Nephron progenitor cell (in vitro differentiated cells): ENCODE results near the gene NPY5R.

Experiments used
- DNase-seq: peaks from one replicate; pipeline ENCODE4 v3.0.0; 2021
- H3K27ac Mint-ChIP-seq: 2 replicates; pipeline ENCODE4 v1.8.0; 2021; ENCODE audit warnings: mild to moderate bottlenecking, moderate library complexity, mixed read lengths
- H3K27me3 Mint-ChIP-seq: 2 replicates; pipeline ENCODE4 v1.8.0; 2021; ENCODE audit warnings: mild to moderate bottlenecking, low read depth, mixed read lengths; ENCODE audit not compliant: poor library complexity
- H3K36me3 Mint-ChIP-seq: 2 replicates; pipeline ENCODE4 v1.8.0; 2021; ENCODE audit warnings: low read depth, mixed read lengths
- H3K4me1 Mint-ChIP-seq: 2 replicates; pipeline ENCODE4 v1.8.0; 2021; ENCODE audit warnings: mixed read lengths
- H3K4me3 Mint-ChIP-seq: 2 replicates; pipeline ENCODE4 v1.8.0; 2021; ENCODE audit warnings: mild to moderate bottlenecking, moderate library complexity, mixed read lengths
- H3K9me3 Mint-ChIP-seq: 2 replicates; pipeline ENCODE4 v1.8.0; 2021; ENCODE audit warnings: mild to moderate bottlenecking, moderate library complexity, mixed read lengths
- TF ChIP-seq, protein P1 (sequence below): fragments of 200-600 bp; sonication (generic); IDR thresholded peaks from 2 replicates; pipeline ENCODE4 v1.5.0; 2021; ENCODE audit warnings: antibody characterized with exemption

Gene NPY5R

DNA sequence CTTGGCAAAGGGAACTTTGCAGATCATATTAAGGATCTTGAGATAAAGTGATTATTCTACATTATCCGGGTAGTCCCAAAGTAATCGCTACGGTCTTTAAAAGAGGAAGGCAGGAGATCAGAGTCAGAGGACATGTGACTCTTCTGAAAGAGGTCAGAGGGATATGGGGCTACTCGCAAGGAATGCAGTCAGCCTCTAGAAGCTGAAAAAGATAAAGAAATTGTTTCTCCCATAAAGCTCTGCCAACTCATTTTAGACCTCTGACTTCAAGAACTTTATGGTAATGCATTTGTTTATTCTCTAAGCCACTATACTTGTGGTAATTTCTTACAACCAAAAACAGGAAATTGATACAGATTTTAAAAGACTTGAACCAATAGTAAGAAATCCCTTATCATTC lies 48.6 kb downstream of the NPY5R start:
- Mint-ChIP-seq H3K27me3 (peaks cover 5% of the 10 kb centered on the region), H3K4me3 (no peak overlapping the region), H3K4me1 (no peaks in the 10 kb centered on the region), H3K36me3 (no peaks in the 10 kb centered on the region), H3K9me3 (no peaks in the 10 kb centered on the region), H3K27ac (no peak overlapping the region)
- no peak for DNase-seq
- TF ChIP-seq, protein P1, sequence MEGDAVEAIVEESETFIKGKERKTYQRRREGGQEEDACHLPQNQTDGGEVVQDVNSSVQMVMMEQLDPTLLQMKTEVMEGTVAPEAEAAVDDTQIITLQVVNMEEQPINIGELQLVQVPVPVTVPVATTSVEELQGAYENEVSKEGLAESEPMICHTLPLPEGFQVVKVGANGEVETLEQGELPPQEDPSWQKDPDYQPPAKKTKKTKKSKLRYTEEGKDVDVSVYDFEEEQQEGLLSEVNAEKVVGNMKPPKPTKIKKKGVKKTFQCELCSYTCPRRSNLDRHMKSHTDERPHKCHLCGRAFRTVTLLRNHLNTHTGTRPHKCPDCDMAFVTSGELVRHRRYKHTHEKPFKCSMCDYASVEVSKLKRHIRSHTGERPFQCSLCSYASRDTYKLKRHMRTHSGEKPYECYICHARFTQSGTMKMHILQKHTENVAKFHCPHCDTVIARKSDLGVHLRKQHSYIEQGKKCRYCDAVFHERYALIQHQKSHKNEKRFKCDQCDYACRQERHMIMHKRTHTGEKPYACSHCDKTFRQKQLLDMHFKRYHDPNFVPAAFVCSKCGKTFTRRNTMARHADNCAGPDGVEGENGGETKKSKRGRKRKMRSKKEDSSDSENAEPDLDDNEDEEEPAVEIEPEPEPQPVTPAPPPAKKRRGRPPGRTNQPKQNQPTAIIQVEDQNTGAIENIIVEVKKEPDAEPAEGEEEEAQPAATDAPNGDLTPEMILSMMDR, result no peak

- peaks cover 6% of the 10 kb centered on the region for H3K27me3 Mint-ChIP-seq
- no peaks in the 10 kb centered on the region for H3K9me3 Mint-ChIP-seq
- no peaks in the 10 kb centered on the region for H3K4me1 Mint-ChIP-seq
- no peak overlapping the region for H3K4me3 Mint-ChIP-seq
- no peak overlapping the region for H3K27ac Mint-ChIP-seq
- no peak for DNase-seq
- TF ChIP-seq, protein P1, result no peak
- H3K36me3 Mint-ChIP-seq, result no peaks in the 10 kb centered on the region
Measured at GRCh38 chr4:163393471-163393870, 49.8 kb downstream of the NPY5R start.

DNA sequence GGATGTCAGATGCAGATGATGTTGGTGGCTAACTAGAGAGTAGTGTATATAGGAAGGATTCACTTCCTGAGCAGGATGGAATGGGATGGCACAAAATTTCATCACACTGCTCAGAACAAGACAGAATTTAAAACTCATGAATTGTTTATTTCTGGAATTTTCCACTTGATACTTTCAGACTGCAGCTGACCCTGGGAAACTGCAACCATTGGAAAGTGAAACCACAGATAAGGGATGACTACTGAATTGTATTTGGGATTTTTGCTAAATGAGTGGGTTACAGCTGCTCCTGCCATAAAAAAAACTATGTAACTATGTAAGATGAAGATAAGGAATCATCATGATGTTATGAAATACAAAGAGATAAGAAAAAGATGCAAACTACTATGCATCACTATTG lies 51.4 kb downstream of the NPY5R start:
- no peak for DNase-seq

GRCh38 chr4:163395758-163396157 lies 52.1 kb downstream of the NPY5R start:
- Mint-ChIP-seq H3K36me3 (no peaks in the 10 kb centered on the region), H3K27me3 (peaks cover 6% of the 10 kb centered on the region), H3K9me3 (no peaks in the 10 kb centered on the region), H3K4me3 (no peak overlapping the region), H3K27ac (no peak overlapping the region), H3K4me1 (no peaks in the 10 kb centered on the region)
- DNase-seq, result no peak
- TF ChIP-seq, protein P1, result no peak

More for the DNA sequence above, 51.4 kb downstream of the NPY5R start:
- Mint-ChIP-seq H3K4me1 (no peaks in the 10 kb centered on the region), H3K27ac (no peak overlapping the region), H3K4me3 (no peak overlapping the region), H3K9me3 (no peaks in the 10 kb centered on the region), H3K27me3 (peaks cover 6% of the 10 kb centered on the region), H3K36me3 (no peaks in the 10 kb centered on the region)
- TF ChIP-seq, protein P1, result no peak

DNA sequence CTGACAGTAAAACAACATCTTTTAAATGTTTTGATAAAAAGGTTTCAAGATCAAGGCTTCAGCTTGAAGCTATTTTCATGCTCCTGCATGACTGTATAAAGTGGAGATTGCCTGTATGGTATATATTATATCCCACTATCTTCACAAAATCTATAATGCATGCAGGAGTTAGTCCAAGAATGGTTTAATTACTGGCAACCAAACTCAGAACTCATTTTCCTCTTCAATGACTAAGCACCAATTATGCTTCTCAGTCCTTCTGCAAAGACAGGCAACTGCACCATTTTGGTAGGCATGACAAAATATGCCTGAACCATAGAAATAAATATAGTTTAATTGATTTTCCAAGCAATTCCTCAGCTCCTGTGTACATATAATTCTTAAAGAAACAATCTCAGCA lies 54.5 kb downstream of the NPY5R start:
- Mint-ChIP-seq H3K4me1 (no peaks in the 10 kb centered on the region), H3K27ac (no peak overlapping the region), H3K4me3 (no peak overlapping the region), H3K36me3 (no peaks in the 10 kb centered on the region), H3K27me3 (peaks cover 6% of the 10 kb centered on the region), H3K9me3 (no peaks in the 10 kb centered on the region)
- TF ChIP-seq, protein P1, result no peak
- DNase-seq, result no peak

DNA sequence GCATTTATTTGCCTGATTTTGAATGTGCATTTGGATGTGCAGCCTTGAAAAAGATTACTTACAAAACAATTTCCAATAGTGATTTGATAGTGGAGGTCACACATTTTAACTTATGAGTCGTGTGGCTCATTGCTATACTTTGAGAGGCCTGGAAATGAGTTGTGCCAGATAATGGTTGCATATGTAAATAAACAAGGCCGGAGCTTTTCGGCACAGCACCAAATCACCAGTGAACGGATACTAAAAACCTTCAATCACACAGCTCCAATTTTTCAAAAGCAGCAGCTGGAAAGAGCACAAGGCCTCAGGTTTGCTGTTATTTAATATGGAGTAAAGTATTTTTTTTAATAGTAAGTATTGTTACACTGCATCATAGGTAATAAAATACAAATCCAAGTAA lies 57.2 kb downstream of the NPY5R start:
- DNase-seq, result no peak
- no peaks in the 10 kb centered on the region for H3K9me3 Mint-ChIP-seq
- H3K4me3 Mint-ChIP-seq, result no peak overlapping the region
- no peaks in the 10 kb centered on the region for H3K36me3 Mint-ChIP-seq
- H3K4me1 Mint-ChIP-seq, result no peaks in the 10 kb centered on the region
- TF ChIP-seq, protein P1, result no peak
- peaks cover 4% of the 10 kb centered on the region for H3K27me3 Mint-ChIP-seq
- no peak overlapping the region for H3K27ac Mint-ChIP-seq
